ENCODE results near the gene MEGF11.

DNA sequence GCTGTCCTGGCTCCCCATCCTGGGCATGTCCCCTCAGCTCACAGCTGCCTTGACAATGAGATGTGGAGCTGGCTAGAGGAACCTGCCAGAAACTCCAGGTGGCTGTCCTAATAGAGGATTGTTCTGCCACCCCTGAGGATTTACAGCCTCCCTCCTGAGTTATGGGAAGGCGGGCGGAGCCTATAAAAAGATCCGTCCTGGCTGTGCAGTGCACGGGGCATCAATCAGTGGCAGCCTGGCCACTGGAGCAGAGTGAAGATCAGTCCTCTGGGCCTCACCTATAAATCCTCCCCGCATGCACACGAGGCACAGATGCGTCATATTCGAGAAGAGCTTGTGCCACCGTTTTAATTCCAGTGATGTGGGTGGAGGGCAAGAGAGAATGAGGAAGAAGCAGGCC is 90.0 kb downstream of the MEGF11 start:
- TF ChIP-seq, protein P1, sequence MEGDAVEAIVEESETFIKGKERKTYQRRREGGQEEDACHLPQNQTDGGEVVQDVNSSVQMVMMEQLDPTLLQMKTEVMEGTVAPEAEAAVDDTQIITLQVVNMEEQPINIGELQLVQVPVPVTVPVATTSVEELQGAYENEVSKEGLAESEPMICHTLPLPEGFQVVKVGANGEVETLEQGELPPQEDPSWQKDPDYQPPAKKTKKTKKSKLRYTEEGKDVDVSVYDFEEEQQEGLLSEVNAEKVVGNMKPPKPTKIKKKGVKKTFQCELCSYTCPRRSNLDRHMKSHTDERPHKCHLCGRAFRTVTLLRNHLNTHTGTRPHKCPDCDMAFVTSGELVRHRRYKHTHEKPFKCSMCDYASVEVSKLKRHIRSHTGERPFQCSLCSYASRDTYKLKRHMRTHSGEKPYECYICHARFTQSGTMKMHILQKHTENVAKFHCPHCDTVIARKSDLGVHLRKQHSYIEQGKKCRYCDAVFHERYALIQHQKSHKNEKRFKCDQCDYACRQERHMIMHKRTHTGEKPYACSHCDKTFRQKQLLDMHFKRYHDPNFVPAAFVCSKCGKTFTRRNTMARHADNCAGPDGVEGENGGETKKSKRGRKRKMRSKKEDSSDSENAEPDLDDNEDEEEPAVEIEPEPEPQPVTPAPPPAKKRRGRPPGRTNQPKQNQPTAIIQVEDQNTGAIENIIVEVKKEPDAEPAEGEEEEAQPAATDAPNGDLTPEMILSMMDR (conservative IDR thresholded peaks at IDR 0.05; ENCODE audit: low read length), result no peak
- TF ChIP-seq EZH2phosphoT487 (IDR thresholded peaks at IDR 0.05; ENCODE audit: borderline replicate concordance, low read depth, low read length), result no peak
